PC-3 (cell line): Measurements from ENCODE around the gene SETBP1. TPM values are rescaled to one million over a fixed set of nuclear protein-coding genes. Genes with fewer than 3 reads are reported as not detected.

Experiments used
- ATAC-seq: fragments of 200-7000 bp; cut with Tn5 transposase; 2 replicates; pipeline ENCODE4 v1.9.1; 2020; ENCODE audit warnings: mild to moderate bottlenecking, moderate library complexity
- BruUV-seq: library from RNA; stranded (reverse); fragments of 400-500 nt; replicated peaks from 2 replicates; lab custom pipeline; 2021; lab: Mats Ljungman, UMichigan
- CTCF ChIA-PET: fragments of 300-600 bp; sonication (Branson Sonifier 250); formaldehyde crosslinking; loops from one replicate; lab custom pipeline; 2022; ENCODE audit warnings: antibody characterized with exemption; lab: Charles Lee
- POLR2A ChIA-PET: fragments of 300-600 bp; sonication (Branson Sonifier 250); formaldehyde crosslinking; loops from one replicate; lab custom pipeline; 2022; ENCODE audit warnings: antibody characterized with exemption; ENCODE audit not compliant: unreplicated experiment; lab: Charles Lee
- DNase-seq: peaks from one replicate; pipeline ENCODE4 v3.0.0-alpha.2; 2015
- H2AFZ ChIP-seq: fragments of 300-600 bp; sonication (generic); 2 replicates; pipeline ENCODE4 v1.6.0; 2016; ENCODE audit warnings: antibody characterized with exemption, low read length
- H3F3A ChIP-seq: fragments of 300-600 bp; sonication (generic); one replicate; pipeline ENCODE4 v1.6.0; 2017; ENCODE audit warnings: antibody characterized with exemption, low read length, control low read depth, mild to moderate bottlenecking; ENCODE audit not compliant: unreplicated experiment
- H3K27ac ChIP-seq: fragments of 300-600 bp; sonication (generic); 2 replicates; pipeline ENCODE4 v1.5.1; 2016; ENCODE audit warnings: mild to moderate bottlenecking, low read length
- H3K27me3 ChIP-seq: fragments of 300-600 bp; sonication (generic); 2 replicates; pipeline ENCODE4 v1.6.1; 2016; ENCODE audit warnings: low read length, mixed read lengths
- H3K36me3 ChIP-seq: fragments of 300-600 bp; sonication (generic); 2 replicates; pipeline ENCODE4 v1.6.1; 2016; ENCODE audit warnings: low read depth, mixed run types, low read length, mixed read lengths
- H3K4me1 ChIP-seq: fragments of 300-600 bp; sonication (generic); 2 replicates; pipeline ENCODE4 v1.5.1; 2016; ENCODE audit warnings: low read length; ENCODE audit not compliant: insufficient read depth
- H3K4me2 ChIP-seq: fragments of 300-600 bp; sonication (generic); 2 replicates; pipeline ENCODE4 v1.6.0; 2016; ENCODE audit warnings: low read length
- H3K4me3 ChIP-seq: fragments of 300-600 bp; sonication (generic); 2 replicates; pipeline ENCODE4 v1.5.1; 2016; ENCODE audit warnings: mild to moderate bottlenecking, low read length, mixed read lengths
- H3K79me2 ChIP-seq: fragments of 300-600 bp; sonication (generic); 2 replicates; pipeline ENCODE4 v1.6.1; 2017; ENCODE audit warnings: low read length, mixed read lengths
- H3K9ac ChIP-seq: fragments of 300-600 bp; sonication (generic); 2 replicates; pipeline ENCODE4 v1.6.0; 2016; ENCODE audit warnings: mild to moderate bottlenecking, low read length
- H3K9me2 ChIP-seq: fragments of 300-600 bp; sonication (generic); replicated peaks from 2 replicates; pipeline ENCODE4 v1.6.1; 2016; ENCODE audit warnings: mixed run types, low read length, mixed read lengths
- H3K9me3 ChIP-seq: fragments of 300-600 bp; sonication (generic); 2 replicates; pipeline ENCODE4 v1.6.1; 2016; ENCODE audit warnings: low read length, mixed read lengths
- H4K20me1 ChIP-seq: fragments of 300-600 bp; sonication (generic); 2 replicates; pipeline ENCODE4 v1.6.1; 2016; ENCODE audit warnings: low read length, mixed read lengths
- EZH2 ChIP-seq: fragments of 300-600 bp; sonication (generic); IDR thresholded peaks from one replicate; pipeline ENCODE4 v1.6.1; 2017; ENCODE audit warnings: antibody characterized with exemption, mild to moderate bottlenecking, low read length; ENCODE audit not compliant: unreplicated experiment
- EZH2phosphoT487 ChIP-seq: fragments of 300-600 bp; sonication (generic); IDR thresholded peaks from 2 replicates; pipeline ENCODE4 v1.6.1; 2018; ENCODE audit warnings: mild to moderate bottlenecking, antibody characterized with exemption, low read length, borderline replicate concordance
- intact Hi-C: fragments of 100-400 bp; cut with micrococcal nuclease; formaldehyde crosslinking; loops from 2 replicates; pipeline ENCODE4 v1.9.0; 2023
- microRNA-seq: library from miRNA; unstranded; fragments of <30 nt; microRNA quantifications from one replicate; pipeline ENCODE4 v1.1.0, GENCODE V29; 2020; ENCODE audit not compliant: unreplicated experiment
- total RNA-seq: library from RNA; depleted of rRNA; stranded (reverse); fragments of >200 nt; gene quantifications from 2 replicates; pipeline ENCODE4 v1.2.3, GENCODE V29; 2014
- TF ChIP-seq, protein P1 (sequence below): fragments of 300-600 bp; sonication (generic); conservative IDR thresholded peaks from 2 replicates; pipeline ENCODE4 v1.5.1; 2017; ENCODE audit warnings: antibody characterized with exemption, low read depth, mild to moderate bottlenecking, low read length

SETBP1 gene
- total RNA-seq, 1 experiment from 2014 or later: 2.3 TPM

GRCh38 chr18:45112682-45113081, 432.0 kb downstream of the SETBP1 start:
- DNase-seq: no peak
- H4K20me1 ChIP-seq: no peaks in the 10 kb centered on the region
- ChIA-PET CTCF (no interaction called here), POLR2A (no interaction called here)
- no peak overlapping the region for H2AFZ ChIP-seq
- no peak overlapping the region for H3K27ac ChIP-seq
- no TSS peak for BruUV-seq
- no peaks in the 10 kb centered on the region for H3K79me2 ChIP-seq
- H3K4me2 ChIP-seq: no peak overlapping the region
- TF ChIP-seq, protein P1, sequence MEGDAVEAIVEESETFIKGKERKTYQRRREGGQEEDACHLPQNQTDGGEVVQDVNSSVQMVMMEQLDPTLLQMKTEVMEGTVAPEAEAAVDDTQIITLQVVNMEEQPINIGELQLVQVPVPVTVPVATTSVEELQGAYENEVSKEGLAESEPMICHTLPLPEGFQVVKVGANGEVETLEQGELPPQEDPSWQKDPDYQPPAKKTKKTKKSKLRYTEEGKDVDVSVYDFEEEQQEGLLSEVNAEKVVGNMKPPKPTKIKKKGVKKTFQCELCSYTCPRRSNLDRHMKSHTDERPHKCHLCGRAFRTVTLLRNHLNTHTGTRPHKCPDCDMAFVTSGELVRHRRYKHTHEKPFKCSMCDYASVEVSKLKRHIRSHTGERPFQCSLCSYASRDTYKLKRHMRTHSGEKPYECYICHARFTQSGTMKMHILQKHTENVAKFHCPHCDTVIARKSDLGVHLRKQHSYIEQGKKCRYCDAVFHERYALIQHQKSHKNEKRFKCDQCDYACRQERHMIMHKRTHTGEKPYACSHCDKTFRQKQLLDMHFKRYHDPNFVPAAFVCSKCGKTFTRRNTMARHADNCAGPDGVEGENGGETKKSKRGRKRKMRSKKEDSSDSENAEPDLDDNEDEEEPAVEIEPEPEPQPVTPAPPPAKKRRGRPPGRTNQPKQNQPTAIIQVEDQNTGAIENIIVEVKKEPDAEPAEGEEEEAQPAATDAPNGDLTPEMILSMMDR: no peak
- TF ChIP-seq EZH2phosphoT487 (no peak), EZH2 (no peak)
- H3K4me1 ChIP-seq: no peaks in the 10 kb centered on the region
- H3K9me3 ChIP-seq: no peaks in the 10 kb centered on the region
- intact Hi-C loops: no loop called here
- H3K4me3 ChIP-seq: no peak overlapping the region
- ATAC-seq: no peak
- no peak overlapping the region for H3K9ac ChIP-seq
- no peaks in the 10 kb centered on the region for H3F3A ChIP-seq
- H3K36me3 ChIP-seq: no peaks in the 10 kb centered on the region
- H3K9me2 ChIP-seq: no peaks in the 10 kb centered on the region
- no peaks in the 10 kb centered on the region for H3K27me3 ChIP-seq

- Histone ChIP-seq H4K20me1 (no peaks in the 10 kb centered on the region), H3K4me1 (no peaks in the 10 kb centered on the region), H3K27ac (no peak overlapping the region), H3K9me3 (no peaks in the 10 kb centered on the region), H3K27me3 (no peaks in the 10 kb centered on the region), H2AFZ (no peak overlapping the region), H3K9ac (no peak overlapping the region), H3K36me3 (no peaks in the 10 kb centered on the region), H3K9me2 (no peaks in the 10 kb centered on the region), H3K79me2 (no peaks in the 10 kb centered on the region), H3K4me3 (no peak overlapping the region), H3F3A (no peaks in the 10 kb centered on the region), H3K4me2 (no peak overlapping the region)
- POLR2A ChIA-PET: no interaction called here
- CTCF ChIA-PET: no interaction called here
- no TSS peak for BruUV-seq
- TF ChIP-seq EZH2phosphoT487: no peak
- TF ChIP-seq, protein P1: no peak
- no peak for TF ChIP-seq EZH2
- no peak for ATAC-seq
- intact Hi-C loops: no loop called here
- no peak for DNase-seq
Observed at GRCh38 chr18:45116116-45116515, 435.4 kb downstream of the SETBP1 start.

Small RNA genes lying within 50 kb of the gene (microRNA-seq; reads per million reads assigned to microRNA genes)
- gene MIR4319: not detected
